ENCODE data around the gene PIP4K2A. TPM values are rescaled to one million over a fixed set of nuclear protein-coding genes. Genes with fewer than 3 reads are reported as not detected.
"Not testable (repeated sequence)": the region's sequence is repeated elsewhere in the genome, so short reads cannot be mapped to it uniquely, and the experiment has no call there.

The PIP4K2A gene
- total RNA-seq, 1 experiment from 2014 or later, result 21.4 TPM

DNA sequence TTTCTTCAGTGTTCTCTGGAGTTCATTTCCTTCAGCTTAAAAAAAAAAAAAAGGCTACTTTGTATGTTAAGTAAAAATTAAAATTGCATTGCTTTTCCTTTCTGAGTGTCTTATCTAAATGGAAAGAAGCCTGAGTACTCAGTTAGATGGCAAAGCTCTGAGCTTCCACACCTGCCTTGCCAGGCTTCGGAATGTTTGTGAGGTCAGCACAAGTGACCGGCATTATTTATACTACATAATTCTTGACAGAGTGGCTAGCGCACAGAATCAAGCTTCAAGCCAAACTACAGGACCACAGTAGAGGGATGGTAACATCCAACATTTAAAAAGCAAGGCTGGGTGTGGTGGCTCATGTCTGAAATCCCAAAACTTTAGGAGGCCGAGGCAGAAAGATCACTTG is 17.3 kb downstream of the PIP4K2A start:
- Histone ChIP-seq H2AFZ (no peak overlapping the region), H3K4me3 (no peak overlapping the region), H3K4me1 (replicated peaks; ENCODE audit: insufficient read depth) (peaks cover 12% of the 10 kb centered on the region), H3K9me2 (ENCODE audit: insufficient read depth) (no peaks in the 10 kb centered on the region), H3K9me3 (ENCODE audit: insufficient read depth, low read depth) (no peaks in the 10 kb centered on the region), H3F3A (ENCODE audit: insufficient read depth, low read depth) (no peaks in the 10 kb centered on the region), H3K36me3 (ENCODE audit: low read depth) (no peaks in the 10 kb centered on the region), H4K20me1 (ENCODE audit: insufficient read depth) (no peaks in the 10 kb centered on the region), H3K27ac (no peak overlapping the region), H3K79me2 (ENCODE audit: low read depth) (peaks cover 48% of the 10 kb centered on the region), H3K4me2 (no peak overlapping the region), H3K27me3 (ENCODE audit: insufficient read depth, low read depth) (no peaks in the 10 kb centered on the region)
- CTCF ChIA-PET, result no interaction called here
- POLR2A ChIA-PET (ENCODE audit: unreplicated experiment), result no interaction called here
- intact Hi-C loops (cut with micrococcal nuclease; ENCODE audit: unreplicated experiment), result no loop called here
- DNase-seq, result no peak
- no peak for TF ChIP-seq EZH2 (IDR thresholded peaks at IDR 0.05; ENCODE audit: low read depth)
- TF ChIP-seq, protein P1, sequence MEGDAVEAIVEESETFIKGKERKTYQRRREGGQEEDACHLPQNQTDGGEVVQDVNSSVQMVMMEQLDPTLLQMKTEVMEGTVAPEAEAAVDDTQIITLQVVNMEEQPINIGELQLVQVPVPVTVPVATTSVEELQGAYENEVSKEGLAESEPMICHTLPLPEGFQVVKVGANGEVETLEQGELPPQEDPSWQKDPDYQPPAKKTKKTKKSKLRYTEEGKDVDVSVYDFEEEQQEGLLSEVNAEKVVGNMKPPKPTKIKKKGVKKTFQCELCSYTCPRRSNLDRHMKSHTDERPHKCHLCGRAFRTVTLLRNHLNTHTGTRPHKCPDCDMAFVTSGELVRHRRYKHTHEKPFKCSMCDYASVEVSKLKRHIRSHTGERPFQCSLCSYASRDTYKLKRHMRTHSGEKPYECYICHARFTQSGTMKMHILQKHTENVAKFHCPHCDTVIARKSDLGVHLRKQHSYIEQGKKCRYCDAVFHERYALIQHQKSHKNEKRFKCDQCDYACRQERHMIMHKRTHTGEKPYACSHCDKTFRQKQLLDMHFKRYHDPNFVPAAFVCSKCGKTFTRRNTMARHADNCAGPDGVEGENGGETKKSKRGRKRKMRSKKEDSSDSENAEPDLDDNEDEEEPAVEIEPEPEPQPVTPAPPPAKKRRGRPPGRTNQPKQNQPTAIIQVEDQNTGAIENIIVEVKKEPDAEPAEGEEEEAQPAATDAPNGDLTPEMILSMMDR (conservative IDR thresholded peaks at IDR 0.05), result no peak
- no TSS peak for BruUV-seq (replicated peaks)

DNA sequence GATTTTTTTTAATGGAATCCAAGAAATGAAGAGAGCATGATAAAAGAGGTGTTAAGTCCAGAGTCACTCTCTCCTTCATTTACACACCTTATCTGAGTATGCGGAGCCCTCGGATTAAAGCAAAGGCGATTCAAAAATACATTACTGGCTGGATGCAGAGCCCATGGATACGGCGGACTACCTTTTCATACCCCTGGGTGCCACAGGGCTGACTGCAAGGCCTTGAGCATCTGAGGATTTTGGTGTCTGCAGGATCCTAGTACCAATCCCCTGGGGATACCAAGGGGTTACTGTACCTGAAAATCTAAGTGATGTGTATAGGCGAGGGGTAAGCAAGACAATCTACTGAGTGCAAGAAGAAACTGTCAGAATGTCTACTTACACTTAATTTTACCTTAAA is 20.5 kb downstream of the PIP4K2A start:
- Histone ChIP-seq H3K9me2 (ENCODE audit: insufficient read depth) (no peaks in the 10 kb centered on the region), H3K9me3 (ENCODE audit: insufficient read depth, low read depth) (no peaks in the 10 kb centered on the region), H2AFZ (no peak overlapping the region), H3K27me3 (ENCODE audit: insufficient read depth, low read depth) (no peaks in the 10 kb centered on the region), H3K36me3 (ENCODE audit: low read depth) (no peaks in the 10 kb centered on the region), H3K79me2 (ENCODE audit: low read depth) (peaks cover 40% of the 10 kb centered on the region), H4K20me1 (ENCODE audit: insufficient read depth) (no peaks in the 10 kb centered on the region), H3K4me1 (replicated peaks; ENCODE audit: insufficient read depth) (peaks cover 38% of the 10 kb centered on the region), H3K4me3 (no peak overlapping the region), H3F3A (ENCODE audit: insufficient read depth, low read depth) (peaks cover 14% of the 10 kb centered on the region; the same call in 1 of the 2 replicates), H3K4me2 (no peak overlapping the region), H3K27ac (no peak overlapping the region)
- CTCF ChIA-PET, result interaction anchor here (0.6 kb wide), 1 partner anchor 353 kb away, joined by 5 read pairs; no protein-coding TSS in a partner anchor
- TF ChIP-seq, protein P1 (conservative IDR thresholded peaks at IDR 0.05), result no peak
- no peak for TF ChIP-seq EZH2 (IDR thresholded peaks at IDR 0.05; ENCODE audit: low read depth)
- no TSS peak for BruUV-seq (replicated peaks)
- no peak for DNase-seq
- intact Hi-C loops (cut with micrococcal nuclease; ENCODE audit: unreplicated experiment), result no loop called here
- POLR2A ChIA-PET (ENCODE audit: unreplicated experiment), result no interaction called here

DNA sequence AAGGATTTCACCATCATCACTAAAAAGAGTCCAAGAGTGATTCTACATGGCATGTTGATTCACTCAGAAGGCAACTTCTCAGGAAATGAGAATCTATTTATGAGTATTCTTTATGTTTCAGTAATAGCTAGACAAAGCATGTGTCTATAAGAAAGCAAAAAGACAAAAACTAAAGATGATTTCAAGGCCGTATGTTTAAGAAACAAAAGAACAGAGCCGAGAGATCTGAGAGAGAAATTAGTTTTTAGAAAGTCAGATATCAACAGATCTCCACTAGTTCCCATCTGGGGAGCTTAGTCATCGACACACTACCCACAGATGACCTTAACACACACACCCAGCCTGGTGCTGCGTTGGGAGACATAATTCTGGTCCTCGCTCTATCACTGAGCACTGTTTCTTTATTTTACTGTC is 21.0 kb downstream of the PIP4K2A start:
- DNase-seq, result no peak
- Histone ChIP-seq H3K4me1 (replicated peaks; ENCODE audit: insufficient read depth) (peaks cover 38% of the 10 kb centered on the region), H4K20me1 (ENCODE audit: insufficient read depth) (no peaks in the 10 kb centered on the region), H3K36me3 (ENCODE audit: low read depth) (no peaks in the 10 kb centered on the region), H3K27ac (no peak overlapping the region), H2AFZ (no peak overlapping the region), H3F3A (ENCODE audit: insufficient read depth, low read depth) (peaks cover 14% of the 10 kb centered on the region; the same call in 1 of the 2 replicates), H3K79me2 (ENCODE audit: low read depth) (peaks cover 39% of the 10 kb centered on the region), H3K9me2 (ENCODE audit: insufficient read depth) (no peaks in the 10 kb centered on the region), H3K9me3 (ENCODE audit: insufficient read depth, low read depth) (no peaks in the 10 kb centered on the region), H3K27me3 (ENCODE audit: insufficient read depth, low read depth) (no peaks in the 10 kb centered on the region), H3K4me3 (no peak overlapping the region), H3K4me2 (no peak overlapping the region)
- no TSS peak for BruUV-seq (replicated peaks)
- POLR2A ChIA-PET (ENCODE audit: unreplicated experiment), result interaction anchor here (0.6 kb wide), 1 partner anchor 1345 kb away, joined by 10 read pairs; no protein-coding TSS in a partner anchor
- intact Hi-C loops (cut with micrococcal nuclease; ENCODE audit: unreplicated experiment), result no loop called here
- TF ChIP-seq, protein P1 (conservative IDR thresholded peaks at IDR 0.05), result no peak
- TF ChIP-seq EZH2 (IDR thresholded peaks at IDR 0.05; ENCODE audit: low read depth), result no peak
- CTCF ChIA-PET, result interaction anchor here (0.6 kb wide), 1 partner anchor 353 kb away, joined by 5 read pairs; no protein-coding TSS in a partner anchor

DNA sequence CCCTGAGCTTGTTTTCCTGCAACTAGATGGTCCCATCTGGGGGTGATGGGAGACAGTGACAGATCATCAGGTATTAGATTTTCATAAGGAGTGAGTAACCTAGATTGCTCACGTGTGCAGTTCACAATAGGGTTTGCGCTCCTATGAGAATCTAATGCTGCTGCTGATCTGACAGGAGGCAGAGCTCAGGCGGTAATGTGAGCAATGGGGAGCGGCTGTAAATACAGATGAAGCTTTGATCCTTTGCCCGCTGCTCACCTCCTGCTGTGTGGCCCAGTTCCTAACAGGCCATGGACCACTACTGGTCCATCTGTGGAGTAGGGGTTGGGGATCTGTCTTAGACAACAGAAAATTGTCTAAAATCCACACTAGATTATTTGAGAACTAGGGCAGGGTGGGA is 22.3 kb downstream of the PIP4K2A start:
- CTCF ChIA-PET; H3K9me3 ChIP-seq (ENCODE audit: insufficient read depth, low read depth); H3K9me2 ChIP-seq (ENCODE audit: insufficient read depth); BruUV-seq (replicated peaks); H3K4me2 ChIP-seq; DNase-seq; H2AFZ ChIP-seq; POLR2A ChIA-PET (ENCODE audit: unreplicated experiment); H3K27me3 ChIP-seq (ENCODE audit: insufficient read depth, low read depth); H3K4me3 ChIP-seq; H3K36me3 ChIP-seq (ENCODE audit: low read depth); H3K27ac ChIP-seq; H4K20me1 ChIP-seq (ENCODE audit: insufficient read depth); intact Hi-C loops (cut with micrococcal nuclease; ENCODE audit: unreplicated experiment): not testable (repeated sequence)
- peaks cover 14% of the 10 kb centered on the region; the same call in 1 of the 2 replicates for H3F3A ChIP-seq (ENCODE audit: insufficient read depth, low read depth)
- H3K4me1 ChIP-seq (replicated peaks; ENCODE audit: insufficient read depth), result peaks cover 38% of the 10 kb centered on the region
- peaks cover 30% of the 10 kb centered on the region for H3K79me2 ChIP-seq (ENCODE audit: low read depth)
